Measurements from ENCODE around the gene ZNF773. TPM values are rescaled to one million over a fixed set of nuclear protein-coding genes. Genes with fewer than 3 reads are reported as not detected.
A peak's percentile ranks its signal among the peaks of the same experiment; 100 is the strongest.
"Not testable (repeated sequence)": the region's sequence is repeated elsewhere in the genome, so short reads cannot be mapped to it uniquely, and the experiment has no call there.

The ZNF773 gene
- total and polyA plus RNA-seq, 5 donors: 3.8 to 7.6 (median 6.1) TPM

DNA sequence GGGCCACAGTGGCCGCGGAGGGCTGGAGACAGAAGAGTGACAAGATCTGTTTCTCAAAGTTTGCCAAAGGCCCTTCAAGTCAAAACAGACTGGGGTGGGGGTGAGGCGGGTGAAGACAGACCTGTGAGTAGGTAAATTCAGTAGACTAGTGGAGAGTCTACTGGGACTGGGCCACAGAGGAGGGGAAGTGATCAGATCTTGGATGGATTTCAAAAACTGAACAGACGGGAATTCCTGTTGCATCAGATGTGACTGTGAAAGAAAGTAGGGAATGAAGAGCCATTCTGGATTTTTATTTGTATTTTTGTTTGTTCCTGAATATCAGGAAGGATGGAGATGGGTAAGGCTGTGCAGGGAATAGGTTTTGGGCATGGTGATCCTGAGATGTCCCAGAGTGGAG, 662 bp downstream of the ZNF773 start:
- ATAC-seq: peak; percentile 20 to 56
- H3K27me3 ChIP-seq (ENCODE audit: control insufficient read depth, insufficient read depth); DNase-seq; H3K27ac ChIP-seq (ENCODE audit: low read length); H3K9me3 ChIP-seq (ENCODE audit: control insufficient read depth, low read length); H3K4me1 ChIP-seq (ENCODE audit: control insufficient read depth, insufficient read depth, low read length): not testable (repeated sequence)
- peak overlapping the region; percentile 42 for H3K4me3 ChIP-seq (ENCODE audit: low read length)
- intact Hi-C loops (cut with DNase I): loop anchor here in 1 of 4 donors (10.0 kb wide), 1 partner anchor 736 kb away; no protein-coding TSS in a partner anchor
- WGBS: 0% methylated on average over 1 of the region's 4 CpGs

DNA sequence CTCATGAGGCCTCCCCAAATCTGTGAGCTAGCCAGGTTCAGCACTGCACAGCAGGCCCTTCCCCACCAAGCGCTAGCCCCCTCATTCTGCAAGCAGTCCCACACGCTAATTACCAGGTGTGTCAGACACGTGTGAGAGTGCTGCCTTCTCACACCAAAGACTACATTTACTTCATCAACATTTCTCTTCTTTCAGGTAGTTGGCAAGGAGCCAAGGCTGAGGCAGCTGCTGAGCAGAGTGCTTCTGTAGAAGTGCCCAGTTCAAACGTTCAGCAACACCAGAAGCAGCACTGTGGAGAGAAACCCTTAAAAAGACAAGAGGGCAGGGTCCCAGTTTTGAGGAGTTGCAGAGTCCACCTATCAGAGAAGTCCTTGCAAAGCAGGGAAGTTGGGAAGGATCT, 6.4 kb downstream of the ZNF773 start:
- 62% methylated on average over 4 of the region's 4 CpGs for WGBS
- Histone ChIP-seq H3K27me3 (ENCODE audit: control insufficient read depth, insufficient read depth) (no peaks in the 10 kb centered on the region), H3K9me3 (ENCODE audit: control insufficient read depth, low read length) (peaks cover 5% of the 10 kb centered on the region), H3K4me3 (ENCODE audit: low read length) (no peak overlapping the region), H3K4me1 (ENCODE audit: control insufficient read depth, insufficient read depth, low read length) (no peaks in the 10 kb centered on the region), H3K27ac (ENCODE audit: low read length) (no peak overlapping the region)
- ATAC-seq (no peak), DNase-seq (no peak)
- intact Hi-C loops (cut with DNase I): loop anchor here in 1 of 4 donors (10.0 kb wide), 1 partner anchor 741 kb away; no protein-coding TSS in a partner anchor

DNA sequence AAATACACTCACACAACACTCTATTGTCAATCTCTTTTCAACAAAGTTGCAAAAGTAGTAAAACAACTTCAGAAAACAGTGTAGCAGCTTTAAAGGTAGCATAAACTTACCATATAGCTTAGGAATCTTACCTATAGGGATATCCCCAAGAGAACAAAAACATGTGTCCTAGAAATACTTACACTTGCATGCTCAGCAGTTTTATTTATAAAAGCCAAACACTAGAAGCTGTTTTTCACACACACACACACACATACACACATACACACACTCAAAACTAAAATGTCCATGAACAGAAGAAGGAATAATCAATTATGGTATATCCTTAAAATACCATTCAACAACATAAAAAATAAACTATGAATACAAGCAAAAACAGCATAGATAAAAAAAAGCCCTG, 11.7 kb downstream of the ZNF773 start:
- H3K4me1 ChIP-seq (ENCODE audit: control insufficient read depth, insufficient read depth, low read length): no peaks in the 10 kb centered on the region
- peaks cover 10% of the 10 kb centered on the region for H3K9me3 ChIP-seq (ENCODE audit: control insufficient read depth, low read length)
- ATAC-seq: no peak
- intact Hi-C loops (cut with DNase I): no loop called here
- no peak overlapping the region for H3K27ac ChIP-seq (ENCODE audit: low read length)
- no peaks in the 10 kb centered on the region for H3K27me3 ChIP-seq (ENCODE audit: control insufficient read depth, insufficient read depth)
- DNase-seq: no peak
- H3K4me3 ChIP-seq (ENCODE audit: low read length): no peak overlapping the region

DNA sequence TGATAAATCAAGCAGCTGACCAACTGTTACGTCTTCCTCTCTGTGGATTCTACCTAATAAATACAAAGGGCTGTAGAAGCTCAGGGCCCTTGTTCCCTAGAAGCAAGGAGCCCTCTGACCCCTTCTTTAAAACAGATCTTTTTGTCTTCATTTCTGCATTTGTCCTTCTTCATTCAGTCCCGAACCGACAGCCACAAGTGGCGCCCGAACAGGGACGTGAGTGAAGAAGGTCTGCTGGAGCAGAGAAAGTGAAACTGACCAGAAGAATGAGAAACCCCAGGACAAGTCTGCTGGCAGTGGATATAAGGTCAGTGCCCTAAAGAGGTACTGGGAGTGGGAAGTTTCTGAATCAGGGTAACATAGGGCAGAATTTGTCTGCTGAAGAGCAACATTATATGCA, 13.1 kb downstream of the ZNF773 start:
- H3K27me3 ChIP-seq (ENCODE audit: control insufficient read depth, insufficient read depth): no peaks in the 10 kb centered on the region
- H3K27ac ChIP-seq (ENCODE audit: low read length): no peak overlapping the region
- no peaks in the 10 kb centered on the region for H3K4me1 ChIP-seq (ENCODE audit: control insufficient read depth, insufficient read depth, low read length)
- no peak for ATAC-seq
- 97% methylated on average over 6 of the region's 6 CpGs for WGBS
- H3K9me3 ChIP-seq (ENCODE audit: control insufficient read depth, low read length): peaks cover 10% of the 10 kb centered on the region
- no peak overlapping the region for H3K4me3 ChIP-seq (ENCODE audit: low read length)
- intact Hi-C loops (cut with DNase I): no loop called here
- peak in 1 of 3 donors; percentile 46 for DNase-seq

DNA sequence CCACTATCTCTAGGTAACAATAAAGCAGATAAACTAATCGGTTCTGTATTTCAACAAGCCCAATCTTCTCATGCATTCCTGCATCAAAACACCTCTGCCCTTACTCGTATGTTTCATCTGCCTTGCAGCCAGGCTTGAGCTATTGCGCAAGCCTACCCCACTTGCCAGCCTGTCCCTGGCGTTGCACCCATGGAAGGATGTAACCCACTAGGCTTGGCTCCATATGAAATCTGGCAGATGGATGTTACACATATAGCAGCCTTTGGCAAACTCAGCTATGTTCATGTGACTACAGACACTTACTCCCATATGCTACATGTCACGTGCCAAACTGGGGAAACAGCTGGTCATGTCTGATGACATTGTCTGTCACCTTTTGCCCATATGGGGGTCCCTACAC, 15.5 kb downstream of the ZNF773 start:
- ATAC-seq (no peak), DNase-seq (no peak)
- Histone ChIP-seq H3K4me1 (ENCODE audit: control insufficient read depth, insufficient read depth, low read length) (no peaks in the 10 kb centered on the region), H3K27ac (ENCODE audit: low read length) (no peak overlapping the region), H3K27me3 (ENCODE audit: control insufficient read depth, insufficient read depth) (no peaks in the 10 kb centered on the region), H3K9me3 (ENCODE audit: control insufficient read depth, low read length) (peaks cover 10% of the 10 kb centered on the region), H3K4me3 (ENCODE audit: low read length) (no peak overlapping the region)
- intact Hi-C loops (cut with DNase I): no loop called here
- WGBS: 80% methylated on average over 5 of the region's 5 CpGs

DNA sequence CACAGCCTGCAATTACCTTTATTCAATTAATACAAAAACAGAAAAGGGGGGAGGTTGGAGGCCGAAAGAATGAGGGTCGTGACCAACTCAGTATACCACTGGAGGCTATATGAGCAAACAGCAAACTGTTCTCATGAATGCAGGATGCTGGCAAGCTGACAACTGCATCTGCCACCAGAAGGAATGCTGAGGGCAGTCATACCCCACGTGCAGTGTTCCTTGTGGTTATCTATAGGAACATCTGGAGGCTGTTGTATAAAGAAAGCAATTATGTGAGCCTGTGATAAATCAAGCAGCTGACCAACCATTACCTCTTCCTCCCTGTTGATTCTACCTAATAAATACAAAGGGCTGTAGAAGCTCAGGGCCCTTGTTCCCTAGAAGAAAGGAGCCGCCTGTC, 18.3 kb downstream of the ZNF773 start:
- ATAC-seq; H3K27me3 ChIP-seq (ENCODE audit: control insufficient read depth, insufficient read depth); DNase-seq; H3K4me1 ChIP-seq (ENCODE audit: control insufficient read depth, insufficient read depth, low read length); H3K9me3 ChIP-seq (ENCODE audit: control insufficient read depth, low read length); H3K4me3 ChIP-seq (ENCODE audit: low read length); intact Hi-C loops (cut with DNase I); H3K27ac ChIP-seq (ENCODE audit: low read length): not testable (repeated sequence)
- 87% methylated on average over 4 of the region's 4 CpGs for WGBS

DNA sequence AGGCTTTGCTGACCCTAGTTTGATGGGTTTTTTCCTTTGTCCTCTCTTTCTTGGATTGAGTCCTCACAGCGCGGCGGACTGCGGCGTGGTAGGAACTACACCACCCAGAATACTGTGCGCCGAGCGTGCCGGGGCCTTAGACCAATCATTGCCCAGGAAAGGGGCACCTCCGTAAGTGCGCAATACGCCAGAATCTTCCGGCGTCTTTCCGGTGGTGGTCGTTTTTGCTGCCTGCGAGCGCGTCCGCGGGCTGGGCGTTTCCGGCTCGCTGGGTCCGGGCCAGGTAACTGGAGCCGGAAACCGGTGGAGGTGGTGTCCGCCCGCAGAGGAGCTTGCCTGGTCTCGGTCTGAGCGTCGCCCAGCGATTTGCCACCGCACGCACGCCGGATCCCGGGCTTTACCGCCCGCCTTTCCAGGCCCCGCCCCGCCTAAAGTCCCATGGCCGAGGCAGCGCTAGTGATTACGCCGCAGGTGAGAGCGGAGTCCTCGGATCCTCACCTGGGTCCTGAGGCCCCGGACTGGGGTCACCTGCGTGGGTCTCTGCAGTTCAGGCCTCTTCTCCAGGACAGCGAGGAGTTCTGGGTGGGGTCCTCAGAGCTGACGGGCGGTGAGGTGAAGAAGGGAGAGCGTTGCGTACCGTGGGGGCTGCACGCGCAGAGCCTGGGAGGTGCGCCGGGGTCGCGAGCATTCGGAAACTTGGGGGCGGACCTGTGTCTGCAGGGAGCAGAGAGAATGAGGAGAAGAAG, 27.6 kb downstream of the ZNF773 start, which contains the start of gene ZNF549:
Gene ZNF549, plus strand, starts transcription at position 221 of the 746 bp plus-strand sequence. Its CDS starts 218 bp downstream, at position 439.
- DNase-seq (peak; percentile 92 to 95 (median 95)), ATAC-seq (peak; percentile 100)
- intact Hi-C loops (cut with DNase I): no loop called here
- Histone ChIP-seq H3K27ac (ENCODE audit: low read length) (peak within 1 kb of the TSS; percentile 13), H3K4me1 (ENCODE audit: control insufficient read depth, insufficient read depth, low read length) (peaks cover 4% of the 10 kb centered on the region), H3K4me3 (ENCODE audit: low read length) (peak within 1 kb of the TSS; percentile 94), H3K27me3 (ENCODE audit: control insufficient read depth, insufficient read depth) (no peaks in the 10 kb centered on the region), H3K9me3 (ENCODE audit: control insufficient read depth, low read length) (no peaks in the 10 kb centered on the region)
- under 1% methylated on average over 64 of the region's 64 CpGs for WGBS

DNA sequence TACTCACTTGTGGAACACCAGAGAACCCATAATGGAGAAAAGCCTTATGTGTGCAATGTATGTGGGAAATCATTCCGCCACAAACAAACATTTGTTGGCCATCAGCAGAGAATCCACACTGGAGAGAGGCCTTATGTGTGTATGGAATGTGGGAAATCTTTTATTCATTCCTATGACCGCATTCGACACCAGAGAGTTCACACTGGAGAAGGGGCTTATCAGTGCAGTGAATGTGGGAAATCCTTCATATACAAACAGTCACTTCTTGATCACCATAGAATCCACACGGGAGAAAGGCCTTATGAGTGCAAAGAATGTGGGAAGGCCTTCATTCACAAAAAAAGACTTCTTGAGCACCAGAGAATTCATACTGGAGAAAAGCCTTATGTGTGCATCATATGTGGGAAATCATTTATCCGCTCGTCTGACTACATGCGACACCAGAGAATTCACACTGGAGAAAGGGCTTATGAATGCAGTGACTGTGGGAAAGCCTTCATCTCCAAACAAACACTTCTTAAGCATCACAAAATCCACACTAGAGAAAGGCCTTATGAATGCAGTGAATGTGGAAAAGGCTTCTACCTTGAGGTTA, 38.3 kb downstream of the ZNF773 start:
- ATAC-seq (no peak), DNase-seq (no peak)
- no peak overlapping the region for H3K27ac ChIP-seq (ENCODE audit: low read length)
- H3K9me3 ChIP-seq (ENCODE audit: control insufficient read depth, low read length): peaks cover 36% of the 10 kb centered on the region
- H3K4me1 ChIP-seq (ENCODE audit: control insufficient read depth, insufficient read depth, low read length): no peaks in the 10 kb centered on the region
- no peak overlapping the region for H3K4me3 ChIP-seq (ENCODE audit: low read length)
- H3K27me3 ChIP-seq (ENCODE audit: control insufficient read depth, insufficient read depth): no peaks in the 10 kb centered on the region
- 98% methylated on average over 7 of the region's 7 CpGs for WGBS
- intact Hi-C loops (cut with DNase I): no loop called here

DNA sequence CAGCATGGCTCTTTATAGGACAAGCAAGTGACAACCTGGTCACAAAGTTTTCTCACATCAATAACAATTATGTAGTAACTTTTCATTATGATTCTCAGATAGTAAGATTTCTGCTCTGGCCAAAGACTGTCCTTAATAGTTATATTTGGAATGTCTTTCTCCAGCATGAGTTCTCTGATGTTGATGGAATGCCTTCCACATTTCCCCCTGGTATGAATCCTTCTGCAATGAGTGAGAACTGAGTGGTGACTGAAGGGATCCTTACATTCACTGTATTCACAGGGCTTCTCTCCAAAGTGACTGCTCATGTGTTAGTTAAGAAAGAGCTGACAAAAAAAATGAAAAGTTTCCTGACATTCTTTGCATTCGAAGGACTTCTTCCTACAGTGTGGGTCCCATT, 46.8 kb downstream of the ZNF773 start:
- Histone ChIP-seq H3K4me3 (ENCODE audit: low read length) (no peak overlapping the region), H3K4me1 (ENCODE audit: control insufficient read depth, insufficient read depth, low read length) (no peaks in the 10 kb centered on the region), H3K27ac (ENCODE audit: low read length) (no peak overlapping the region), H3K9me3 (ENCODE audit: control insufficient read depth, low read length) (peaks cover 18% of the 10 kb centered on the region), H3K27me3 (ENCODE audit: control insufficient read depth, insufficient read depth) (no peaks in the 10 kb centered on the region)
- no peak for ATAC-seq
- 97% methylated on average over 1 of the region's 1 CpG for WGBS
- DNase-seq: no peak
- intact Hi-C loops (cut with DNase I): no loop called here

DNA sequence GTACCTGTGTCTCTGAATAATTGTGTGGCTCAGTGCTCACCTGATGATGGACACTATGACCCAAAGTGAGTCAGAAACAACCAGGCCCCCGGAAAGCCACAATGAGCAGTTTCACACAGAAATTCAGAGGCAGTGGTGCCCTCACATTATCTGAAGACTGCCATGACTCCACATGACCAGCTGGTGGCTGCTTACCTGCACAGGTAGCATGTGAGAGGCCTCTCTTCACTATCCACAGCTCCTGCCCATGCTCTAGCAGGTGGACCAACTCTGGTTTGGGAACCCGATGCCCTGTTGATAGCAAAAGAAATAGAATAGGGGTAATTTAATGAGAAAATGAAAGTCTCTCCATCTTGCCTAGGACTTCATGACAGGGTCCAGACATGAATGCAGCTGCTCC, 52.7 kb downstream of the ZNF773 start:
- intact Hi-C loops (cut with DNase I): no loop called here
- 98% methylated on average over 2 of the region's 2 CpGs for WGBS
- DNase-seq (no peak), ATAC-seq (no peak)
- H3K4me1 ChIP-seq (ENCODE audit: control insufficient read depth, insufficient read depth, low read length): no peaks in the 10 kb centered on the region
- no peak overlapping the region for H3K27ac ChIP-seq (ENCODE audit: low read length)
- H3K9me3 ChIP-seq (ENCODE audit: control insufficient read depth, low read length): peaks cover 10% of the 10 kb centered on the region
- H3K4me3 ChIP-seq (ENCODE audit: low read length): no peak overlapping the region
- no peaks in the 10 kb centered on the region for H3K27me3 ChIP-seq (ENCODE audit: control insufficient read depth, insufficient read depth)

DNA sequence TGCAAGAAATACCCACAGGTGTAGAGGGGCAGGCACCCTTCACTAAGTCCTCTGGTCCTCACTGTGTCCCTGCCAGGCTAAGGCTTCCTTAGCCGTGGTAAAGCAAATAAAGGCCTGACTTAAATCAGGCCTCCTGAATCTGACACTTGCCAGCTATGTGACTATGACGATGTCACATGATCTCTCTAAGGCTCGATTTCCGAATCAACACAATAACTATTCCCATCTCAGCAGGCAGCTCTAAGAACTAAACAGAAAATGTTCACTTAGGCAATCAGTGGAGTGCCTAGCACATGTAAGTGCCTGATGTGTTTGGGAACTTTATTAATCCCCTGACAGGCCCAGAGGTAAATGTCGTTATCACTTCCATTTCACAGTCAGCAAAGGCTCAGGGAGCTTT, 57.9 kb downstream of the ZNF773 start:
- Histone ChIP-seq H3K4me3 (ENCODE audit: low read length) (no peak overlapping the region), H3K27ac (ENCODE audit: low read length) (no peak overlapping the region), H3K4me1 (ENCODE audit: control insufficient read depth, insufficient read depth, low read length) (peaks cover 6% of the 10 kb centered on the region), H3K9me3 (ENCODE audit: control insufficient read depth, low read length) (peaks cover under 1% of the 10 kb centered on the region), H3K27me3 (ENCODE audit: control insufficient read depth, insufficient read depth) (no peaks in the 10 kb centered on the region)
- intact Hi-C loops (cut with DNase I): no loop called here
- no peak for DNase-seq
- WGBS: 60% methylated on average over 5 of the region's 5 CpGs
- ATAC-seq: no peak
